A549 treated with AZD9567 at 1 μM for 4 hours (cell line): ENCODE data around the gene TMEM215. TPM values are rescaled to one million over a fixed set of nuclear protein-coding genes. Genes with fewer than 3 reads are reported as not detected.

Source experiments
- total RNA-seq: library from RNA; stranded (reverse); fragments of 200-300 nt; extraction: Qiagen RNA extraction; gene quantifications from 5 replicates; pipeline ENCODE4 v1.2.3, GENCODE V29; 2022; ENCODE audit not compliant: insufficient read depth

Gene TMEM215
- not detected in 5 replicates for total RNA-seq

GRCh38 chr9:32783168-32783891 lies at the start of gene TMEM215:
Gene TMEM215, plus strand, starts transcription at chr9:32783540. Its CDS starts 644 bp downstream, at chr9:32784184.

Other genes starting within 250 kb of the TMEM215 start
- 2.1 to 15.7 TPM (median 14.0 TPM) in 5 replicates for gene SMIM27, start 231.2 kb upstream of the TMEM215 start, total RNA-seq
- 11.9 to 17.4 TPM (median 13.0 TPM) in 5 replicates for gene TOPORS, start 231.0 kb upstream of the TMEM215 start, total RNA-seq
- gene NDUFB6, start 210.4 kb upstream of the TMEM215 start, total RNA-seq = 69.1 to 111 TPM (median 111 TPM) in 5 replicates
- gene TAF1L, start 147.9 kb upstream of the TMEM215 start, total RNA-seq = 0.01 TPM in 1 of 5 replicates, not detected in the others
- 36.4 to 53.8 TPM (median 40.5 TPM) in 5 replicates for gene APTX, start 218.1 kb downstream of the TMEM215 start, total RNA-seq
- gene DNAJA1, start 241.7 kb downstream of the TMEM215 start, total RNA-seq = 220 to 254 TPM (median 230 TPM) in 5 replicates